ENCODE measurements around the gene DCDC1.

- TF ChIP-seq CTCF (IDR thresholded peaks at IDR 0.05) (no peak), POLR2AphosphoS5 (IDR thresholded peaks at IDR 0.05) (no peak), POLR2A (IDR thresholded peaks at IDR 0.05; ENCODE audit: low read depth) (no peak), EP300 (IDR thresholded peaks at IDR 0.05) (no peak)
These were observed 122.9 kb downstream of the DCDC1 start for GRCh38 chr11:31246451-31247165.

All from esophagus muscularis mucosa (tissue), 4 donors.